Muscle of leg (tissue), 11 donors: Measurements from ENCODE around the gene SERPINH1. TPM values are rescaled to one million over a fixed set of nuclear protein-coding genes. Genes with fewer than 3 reads are reported as not detected.

ENCODE experiments used
- DNase-seq: peaks from one replicate; pipeline ENCODE4 v3.0.0; 2013
- H3K27ac ChIP-seq: one replicate; pipeline ENCODE4 v1.5.1; 2013; ENCODE audit warnings: mild to moderate bottlenecking, low read length, control low read depth
- H3K27me3 ChIP-seq: one replicate; pipeline ENCODE4 v1.6.1; 2013; ENCODE audit warnings: low read length; ENCODE audit not compliant: control insufficient read depth, insufficient read depth
- H3K36me3 ChIP-seq: one replicate; pipeline ENCODE4 v1.6.1; 2013; ENCODE audit warnings: low read length; ENCODE audit not compliant: control insufficient read depth, insufficient read depth
- H3K4me1 ChIP-seq: one replicate; pipeline ENCODE4 v1.6.1; 2013; ENCODE audit warnings: low read length; ENCODE audit not compliant: control insufficient read depth, insufficient read depth
- H3K4me3 ChIP-seq: one replicate; pipeline ENCODE4 v1.5.1; 2013; ENCODE audit warnings: low read length, control low read depth
- H3K9me3 ChIP-seq: replicated peaks from 2 replicates; pipeline ENCODE4 v1.6.1; 2013; ENCODE audit warnings: low read depth, low read length; ENCODE audit not compliant: control insufficient read depth
- WGBS: methylation state at CpG from one replicate; pipeline ENCODE4 v1.1.5; 2013; ENCODE audit warnings: missing lambda C conversion rate; ENCODE audit not compliant: insufficient coverage; 5-methylcytosine and 5-hydroxymethylcytosine counted together
- polyA plus RNA-seq, 8 donors: library from polyadenylated mRNA; unstranded; fragments of 120-200 nt; gene quantifications; one replicate each; pipeline versions ENCODE4 v1.2.1 to v1.2.3, GENCODE V29; 2013; ENCODE audit warnings: inconsistent platforms in 1 of 8, low replicate concordance in 1 of 8; ENCODE audit not compliant: insufficient read length in 8 of 8, insufficient read depth in 1 of 8
- total RNA-seq: library from RNA; stranded (reverse); fragments of 120-200 nt; gene quantifications from one replicate; pipeline ENCODE4 v1.2.4, GENCODE V29; 2013

Gene SERPINH1
- total and polyA plus RNA-seq, 9 donors = 229 to 589 (median 384) TPM

DNA sequence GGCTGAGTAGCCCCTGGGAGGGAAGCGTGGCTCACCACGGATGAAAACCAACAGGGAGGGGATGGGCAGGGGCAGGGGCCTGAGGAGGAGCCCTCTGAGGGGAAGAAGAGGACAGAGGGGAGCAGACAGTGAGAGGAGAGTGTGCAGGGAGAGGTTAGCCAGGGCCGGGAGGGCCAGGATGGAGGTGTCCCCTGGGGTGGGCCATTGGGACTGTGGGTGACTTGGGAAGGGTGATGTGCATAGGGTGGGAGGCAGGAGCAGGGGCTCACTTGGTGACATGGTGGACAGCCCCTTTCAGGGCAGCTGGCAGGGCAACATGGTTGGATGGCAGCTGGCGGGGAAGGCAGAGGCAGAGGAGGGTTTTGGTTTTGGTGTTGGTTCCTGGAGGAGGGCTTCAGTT, 30.7 kb upstream of the SERPINH1 start:
- no peak overlapping the region for H3K27ac ChIP-seq
- 65% methylated on average over 4 of the region's 4 CpGs for WGBS
- H3K4me3 ChIP-seq = no peak overlapping the region
- peaks cover 13% of the 10 kb centered on the region for H3K4me1 ChIP-seq
- H3K27me3 ChIP-seq = peaks cover 3% of the 10 kb centered on the region
- no peak for DNase-seq
- H3K9me3 ChIP-seq = no peaks in the 10 kb centered on the region
- no peaks in the 10 kb centered on the region for H3K36me3 ChIP-seq

DNA sequence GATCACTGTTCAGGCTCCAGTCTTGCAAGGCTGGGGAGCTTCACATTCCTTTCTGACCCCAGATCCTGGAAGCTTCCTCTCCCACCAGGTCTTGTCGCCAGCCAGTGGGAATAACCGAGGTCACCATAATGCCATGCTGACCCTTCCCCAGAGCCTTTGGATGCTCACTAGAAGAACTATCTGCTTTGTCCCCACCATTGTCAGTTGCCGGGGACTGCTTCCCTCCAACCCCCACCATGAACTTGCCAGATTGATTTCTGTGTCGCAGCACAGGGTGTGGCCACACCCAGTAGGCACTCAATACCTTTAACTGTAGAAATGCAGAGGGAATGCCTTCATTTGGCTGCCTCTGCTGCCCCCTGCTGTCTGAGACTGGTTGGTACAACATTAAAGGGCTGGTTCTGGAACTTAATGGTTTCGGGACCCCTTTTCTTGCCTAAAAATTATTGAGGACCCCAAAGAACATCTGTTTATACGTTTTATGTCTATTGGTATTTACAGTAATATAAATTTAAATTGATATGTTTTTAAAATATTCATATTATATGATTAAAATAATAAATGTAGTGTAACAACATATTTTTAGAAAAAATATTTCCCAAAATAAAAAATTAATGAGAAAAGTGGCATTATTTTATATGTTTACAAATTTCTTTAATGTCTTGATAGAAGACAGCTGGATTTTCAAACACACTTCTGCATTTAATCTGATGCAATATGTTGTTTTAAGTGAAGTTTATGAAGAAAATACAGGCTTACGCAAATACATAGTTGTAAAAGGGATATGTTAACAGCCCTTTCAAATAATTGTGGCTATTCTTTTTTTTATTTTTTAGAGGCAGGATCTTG, 29.6 kb upstream of the SERPINH1 start:
- Histone ChIP-seq H3K4me3 (no peak overlapping the region), H3K36me3 (no peaks in the 10 kb centered on the region), H3K4me1 (peaks cover 10% of the 10 kb centered on the region), H3K27ac (no peak overlapping the region), H3K9me3 (no peaks in the 10 kb centered on the region), H3K27me3 (peaks cover 4% of the 10 kb centered on the region)
- DNase-seq = peak; percentile 65
- WGBS = 42% methylated on average over 3 of the region's 7 CpGs

DNA sequence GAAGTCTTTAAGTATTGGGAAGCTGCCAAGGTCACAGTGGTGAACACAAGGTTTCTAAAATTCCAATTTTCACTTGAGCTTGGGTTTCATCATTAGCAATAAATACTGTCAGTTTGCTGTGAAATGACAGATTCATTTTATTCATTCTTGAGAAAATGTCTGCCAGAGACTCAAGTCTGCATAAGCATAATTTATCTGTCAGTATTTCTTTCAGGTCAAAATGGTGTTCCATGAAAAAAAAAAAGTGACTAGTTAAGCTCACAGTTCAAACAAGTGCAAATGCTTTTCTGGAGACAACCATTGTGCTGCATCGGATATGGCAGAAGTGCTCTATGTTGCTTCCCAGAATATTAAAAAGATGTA, 28.2 kb upstream of the SERPINH1 start:
- Histone ChIP-seq H3K4me3 (no peak overlapping the region), H3K9me3 (no peaks in the 10 kb centered on the region), H3K36me3 (no peaks in the 10 kb centered on the region), H3K27me3 (peaks cover 4% of the 10 kb centered on the region), H3K4me1 (peaks cover 10% of the 10 kb centered on the region), H3K27ac (no peak overlapping the region)
- no peak for DNase-seq
- no CpG with 5 or more reads among the region's 1 CpG for WGBS

DNA sequence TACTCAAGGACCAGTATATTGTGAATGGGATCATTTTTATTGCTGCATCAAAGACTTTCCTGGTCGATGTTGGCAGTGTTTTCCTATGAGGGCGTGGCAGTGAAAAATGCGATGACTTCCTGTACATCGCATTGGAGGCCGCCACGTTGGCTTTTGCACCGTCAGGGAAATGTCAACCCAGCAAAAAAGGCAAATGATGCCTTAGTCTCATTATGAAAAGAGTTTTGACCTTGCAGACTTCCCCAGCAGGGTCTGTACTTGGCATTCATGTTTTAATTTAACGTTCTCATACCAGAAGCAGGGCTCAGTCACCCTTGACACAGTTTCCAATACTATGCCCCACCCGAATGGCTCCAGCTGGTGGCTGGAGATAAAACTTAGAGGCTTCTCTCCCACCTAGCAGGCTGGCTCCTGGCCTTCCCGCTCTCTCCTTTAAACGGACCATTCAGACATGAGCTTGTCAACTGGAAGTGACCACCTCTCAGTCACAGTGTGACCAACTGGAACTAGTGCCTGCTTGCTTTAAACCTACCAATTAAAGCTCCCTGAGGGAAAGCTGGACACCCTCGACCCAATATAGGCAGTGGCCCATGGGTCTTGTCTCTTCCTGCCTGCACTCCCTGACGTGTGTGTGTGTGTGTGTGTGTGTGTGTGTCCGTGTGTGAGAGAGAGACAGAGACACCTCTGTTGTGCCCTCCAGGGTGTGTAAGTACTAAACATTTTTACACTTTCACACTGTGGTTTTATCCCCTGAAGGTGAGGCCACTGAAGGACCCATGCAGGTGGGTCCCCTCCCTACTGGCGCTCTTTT, 27.6 kb upstream of the SERPINH1 start:
- 58% methylated on average over 11 of the region's 15 CpGs for WGBS
- no peaks in the 10 kb centered on the region for H3K9me3 ChIP-seq
- DNase-seq = no peak
- peaks cover 14% of the 10 kb centered on the region for H3K4me1 ChIP-seq
- peaks cover 4% of the 10 kb centered on the region for H3K27me3 ChIP-seq
- H3K4me3 ChIP-seq = no peak overlapping the region
- no peaks in the 10 kb centered on the region for H3K36me3 ChIP-seq
- no peak overlapping the region for H3K27ac ChIP-seq

DNA sequence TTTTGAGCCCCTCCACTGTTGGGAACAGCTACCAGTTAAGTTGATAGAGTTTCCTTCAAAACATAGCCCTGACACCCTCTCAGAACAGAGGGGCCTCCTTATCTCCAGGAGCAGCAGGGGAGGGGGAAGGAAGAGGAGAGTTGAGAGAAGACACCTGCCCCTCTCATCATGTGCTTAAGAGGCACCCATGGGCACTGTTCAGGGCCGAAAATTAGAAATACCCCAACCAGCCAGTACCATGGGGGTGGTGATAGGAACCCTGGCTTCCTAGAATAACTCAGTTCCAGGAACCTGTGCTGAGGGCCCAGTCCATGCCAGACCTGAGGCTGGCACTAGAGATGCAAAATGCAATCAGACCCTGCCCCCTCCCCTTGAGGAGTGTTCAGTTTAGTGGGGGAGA, 27.0 kb upstream of the SERPINH1 start:
- Histone ChIP-seq H3K36me3 (no peaks in the 10 kb centered on the region), H3K4me3 (no peak overlapping the region), H3K4me1 (peaks cover 20% of the 10 kb centered on the region), H3K27ac (no peak overlapping the region), H3K27me3 (peaks cover 4% of the 10 kb centered on the region), H3K9me3 (no peaks in the 10 kb centered on the region)
- no peak for DNase-seq
- WGBS = no CpG with 5 or more reads among the region's 1 CpG

DNA sequence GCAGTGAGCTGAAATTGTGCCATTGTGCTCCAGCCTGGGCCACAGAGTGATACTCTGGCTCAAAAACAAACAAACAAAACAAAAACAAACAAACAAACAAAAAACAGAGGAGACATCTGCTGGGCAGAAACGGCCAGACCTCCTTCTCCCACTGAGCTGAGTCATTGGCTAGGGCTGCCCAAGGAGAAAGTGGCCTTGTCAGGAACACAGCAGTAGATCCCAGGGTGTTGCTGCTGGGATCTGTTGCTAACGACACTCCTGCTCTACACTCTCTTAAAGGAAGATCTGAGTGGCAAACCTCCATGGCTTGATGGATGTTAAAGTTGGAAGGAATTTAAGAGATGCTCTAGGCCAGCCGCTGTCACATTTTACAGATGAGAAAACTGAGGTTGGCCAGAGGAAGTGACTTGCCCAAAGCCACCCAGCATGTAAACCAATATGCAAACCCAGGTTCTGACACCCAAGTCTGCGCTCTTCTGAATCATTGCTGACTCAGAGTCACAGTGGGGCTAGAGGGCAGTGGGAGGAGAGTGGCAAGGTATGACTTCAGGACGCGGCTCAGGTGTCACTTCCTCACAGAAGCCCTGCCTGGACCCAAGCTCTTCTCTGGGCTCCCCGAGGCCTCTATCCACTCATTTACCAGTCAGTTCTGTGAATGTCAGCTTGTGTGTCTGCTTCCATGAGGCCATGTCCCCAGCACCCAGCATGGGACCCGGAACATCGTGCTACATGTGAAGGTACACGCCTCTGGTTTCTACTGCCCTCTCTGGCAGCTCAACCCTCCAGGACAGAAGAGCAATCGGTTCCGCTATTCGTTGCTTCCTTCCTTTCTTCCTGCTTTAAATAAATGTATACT, 25.0 kb upstream of the SERPINH1 start:
- no peak overlapping the region for H3K27ac ChIP-seq
- no peaks in the 10 kb centered on the region for H3K9me3 ChIP-seq
- no peak for DNase-seq
- peaks cover 4% of the 10 kb centered on the region for H3K27me3 ChIP-seq
- H3K4me3 ChIP-seq = no peak overlapping the region
- no peaks in the 10 kb centered on the region for H3K36me3 ChIP-seq
- peaks cover 29% of the 10 kb centered on the region for H3K4me1 ChIP-seq
- WGBS = 68% methylated on average over 5 of the region's 13 CpGs

DNA sequence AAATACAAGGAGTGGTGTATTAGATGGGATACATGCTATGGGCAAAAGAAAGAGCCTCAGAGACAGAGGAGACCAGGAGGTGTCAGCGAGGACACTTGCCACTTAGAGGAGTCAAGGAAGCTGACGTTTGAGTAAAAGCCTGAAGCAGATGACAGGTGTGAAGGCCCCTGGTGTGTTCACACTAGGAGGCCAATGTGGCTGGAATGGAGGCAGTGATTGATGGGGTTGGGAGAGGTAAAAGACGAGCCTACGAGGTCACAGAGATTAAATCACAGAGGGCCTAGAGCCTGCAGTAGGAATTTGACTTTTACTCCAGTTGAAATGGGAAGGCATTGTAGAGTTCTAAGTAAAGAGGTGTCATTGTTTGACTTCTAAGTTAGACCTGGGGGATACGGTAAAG, 24.3 kb upstream of the SERPINH1 start:
- Histone ChIP-seq H3K27me3 (peaks cover 4% of the 10 kb centered on the region), H3K4me3 (no peak overlapping the region), H3K27ac (no peak overlapping the region), H3K4me1 (peaks cover 25% of the 10 kb centered on the region), H3K36me3 (no peaks in the 10 kb centered on the region), H3K9me3 (no peaks in the 10 kb centered on the region)
- WGBS = 42% methylated on average over 5 of the region's 5 CpGs
- DNase-seq = no peak

DNA sequence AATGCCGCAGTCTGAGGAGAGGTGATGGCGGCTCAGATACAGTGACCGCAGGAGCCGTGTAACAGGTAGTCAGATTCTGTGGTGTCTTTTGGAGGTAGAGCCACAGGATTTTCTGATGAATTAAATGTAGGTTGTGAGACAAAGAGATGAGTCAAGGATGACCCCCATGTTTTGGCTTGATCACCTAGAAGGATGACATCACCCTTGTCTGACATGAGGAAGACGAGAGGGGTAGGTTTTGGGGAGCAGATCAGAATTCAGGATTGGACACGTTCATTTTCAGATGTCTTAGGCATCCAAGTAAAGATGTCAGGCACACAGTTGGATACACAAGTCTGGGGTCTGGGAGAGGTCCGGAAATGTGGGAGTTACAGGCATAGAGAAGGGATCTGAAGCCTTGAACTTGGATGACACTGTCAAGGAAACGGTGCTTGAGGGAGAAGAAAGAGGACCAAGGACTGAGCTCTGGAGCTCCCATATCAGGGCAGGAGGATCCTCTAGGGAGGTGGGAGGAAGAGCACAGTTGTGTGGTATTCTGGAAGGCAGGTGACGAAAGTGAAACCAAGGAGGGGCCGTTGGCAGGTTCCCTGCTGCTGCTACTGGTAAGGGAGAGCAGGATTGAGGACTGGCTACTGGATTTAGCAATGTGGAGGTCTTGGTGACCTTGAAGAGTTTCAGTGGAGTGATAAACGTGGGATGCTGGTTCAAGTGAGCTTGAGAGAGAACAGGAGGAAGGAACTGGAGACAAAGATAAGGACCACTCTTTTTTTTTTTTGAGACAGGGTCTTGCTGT, 23.7 kb upstream of the SERPINH1 start:
- peaks cover 4% of the 10 kb centered on the region for H3K27me3 ChIP-seq
- no peaks in the 10 kb centered on the region for H3K9me3 ChIP-seq
- no peaks in the 10 kb centered on the region for H3K36me3 ChIP-seq
- WGBS = 83% methylated on average over 11 of the region's 11 CpGs
- peaks cover 25% of the 10 kb centered on the region for H3K4me1 ChIP-seq
- DNase-seq = no peak
- H3K27ac ChIP-seq = no peak overlapping the region
- H3K4me3 ChIP-seq = no peak overlapping the region

DNA sequence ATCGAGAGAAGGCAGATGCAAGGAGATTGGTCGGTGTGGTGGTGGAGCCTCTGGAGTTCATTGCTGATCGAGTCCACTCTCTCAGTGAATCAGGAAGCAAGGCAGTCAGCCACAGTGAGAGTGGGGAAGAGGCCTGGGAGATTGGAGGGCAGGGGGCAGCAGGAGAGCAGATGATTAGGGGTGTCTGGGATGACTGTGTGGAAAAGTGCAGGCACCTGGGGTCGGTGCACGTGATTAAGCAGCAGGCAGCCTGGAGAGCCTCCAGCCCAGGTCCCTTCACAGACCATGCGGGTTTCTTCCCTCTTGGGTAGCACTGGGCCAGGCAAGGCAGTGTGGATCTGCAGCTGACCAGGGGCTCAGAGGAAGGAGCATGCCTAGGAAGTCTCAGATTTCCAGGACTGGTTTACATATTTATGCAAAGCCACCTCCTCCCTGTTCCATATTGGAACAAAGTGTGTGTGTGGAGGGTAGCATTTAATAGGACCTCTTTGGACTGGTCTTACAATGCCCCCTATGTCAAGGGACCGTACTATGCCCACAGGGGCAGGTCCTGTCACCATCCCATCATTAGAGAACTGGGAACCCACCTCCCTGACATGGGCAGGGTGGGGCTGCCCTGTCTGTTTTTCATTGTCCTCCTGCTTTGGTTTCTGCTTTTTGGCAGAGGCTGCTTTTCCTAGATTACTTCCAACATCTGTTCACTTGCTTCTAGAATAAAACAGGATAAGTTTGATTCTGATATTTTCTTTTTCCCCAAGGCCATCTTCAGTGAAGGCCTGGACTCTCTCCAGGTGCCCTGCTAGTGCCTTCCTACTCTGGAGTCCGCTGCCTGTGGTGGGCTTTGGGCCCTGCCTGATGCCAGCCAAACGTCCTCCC, 22.4 kb upstream of the SERPINH1 start:
- H3K4me1 ChIP-seq = peaks cover 22% of the 10 kb centered on the region
- WGBS = 23% methylated on average over 9 of the region's 9 CpGs
- H3K9me3 ChIP-seq = no peaks in the 10 kb centered on the region
- peaks cover 4% of the 10 kb centered on the region for H3K27me3 ChIP-seq
- peak; percentile 45 for DNase-seq
- peak overlapping the region; percentile 51 for H3K27ac ChIP-seq
- no peaks in the 10 kb centered on the region for H3K36me3 ChIP-seq
- no peak overlapping the region for H3K4me3 ChIP-seq
